DND-41 (cell line): ENCODE measurements around the gene CLOCK.

Experiments
- EZH2 ChIP-seq: IDR thresholded peaks from 3 replicates; pipeline ENCODE4 v1.6.1; 2012; ENCODE audit warnings: borderline replicate concordance, low read depth, mild to moderate bottlenecking, moderate library complexity, low read length, inconsistent platforms; ENCODE audit not compliant: severe bottlenecking
- TF ChIP-seq, protein P1 (sequence below): IDR thresholded peaks from 2 replicates; pipeline ENCODE4 v1.5.1; 2012; ENCODE audit warnings: borderline replicate concordance, low read length, moderate library complexity, mild to moderate bottlenecking; ENCODE audit not compliant: poor library complexity, severe bottlenecking; ENCODE audit errors: extremely low read depth

GRCh38 chr4:55399581-55399980 lies 147.1 kb downstream of the CLOCK start:
- TF ChIP-seq, protein P1, sequence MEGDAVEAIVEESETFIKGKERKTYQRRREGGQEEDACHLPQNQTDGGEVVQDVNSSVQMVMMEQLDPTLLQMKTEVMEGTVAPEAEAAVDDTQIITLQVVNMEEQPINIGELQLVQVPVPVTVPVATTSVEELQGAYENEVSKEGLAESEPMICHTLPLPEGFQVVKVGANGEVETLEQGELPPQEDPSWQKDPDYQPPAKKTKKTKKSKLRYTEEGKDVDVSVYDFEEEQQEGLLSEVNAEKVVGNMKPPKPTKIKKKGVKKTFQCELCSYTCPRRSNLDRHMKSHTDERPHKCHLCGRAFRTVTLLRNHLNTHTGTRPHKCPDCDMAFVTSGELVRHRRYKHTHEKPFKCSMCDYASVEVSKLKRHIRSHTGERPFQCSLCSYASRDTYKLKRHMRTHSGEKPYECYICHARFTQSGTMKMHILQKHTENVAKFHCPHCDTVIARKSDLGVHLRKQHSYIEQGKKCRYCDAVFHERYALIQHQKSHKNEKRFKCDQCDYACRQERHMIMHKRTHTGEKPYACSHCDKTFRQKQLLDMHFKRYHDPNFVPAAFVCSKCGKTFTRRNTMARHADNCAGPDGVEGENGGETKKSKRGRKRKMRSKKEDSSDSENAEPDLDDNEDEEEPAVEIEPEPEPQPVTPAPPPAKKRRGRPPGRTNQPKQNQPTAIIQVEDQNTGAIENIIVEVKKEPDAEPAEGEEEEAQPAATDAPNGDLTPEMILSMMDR: no peak
- no peak for TF ChIP-seq EZH2
